H9 (cell line): Measurements from ENCODE around the gene HCFC1. TPM values are rescaled to one million over a fixed set of nuclear protein-coding genes. Genes with fewer than 3 reads are reported as not detected.

ENCODE experiments used
- DNase-seq: peaks from one replicate; pipeline ENCODE4 v3.0.0-alpha.2; 2017
- H2AFZ ChIP-seq: one replicate; pipeline ENCODE4 v1.6.1; 2013; ENCODE audit warnings: mild to moderate bottlenecking, low read length, control low read depth, moderate library complexity
- H2AK5ac ChIP-seq: 2 replicates; pipeline ENCODE4 v1.6.1; 2013; ENCODE audit warnings: low read length, control low read depth, mixed read lengths; ENCODE audit not compliant: insufficient read length
- H2BK120ac ChIP-seq: one replicate; pipeline ENCODE4 v1.6.1; 2013; ENCODE audit warnings: low read depth, mild to moderate bottlenecking, low read length, control low read depth, inconsistent platforms; ENCODE audit not compliant: poor library complexity, severe bottlenecking
- H2BK12ac ChIP-seq: 2 replicates; pipeline ENCODE4 v1.6.1; 2013; ENCODE audit warnings: low read length, control low read depth, mixed read lengths, low read depth; ENCODE audit not compliant: insufficient read length
- H2BK15ac ChIP-seq: 2 replicates; pipeline ENCODE4 v1.6.1; 2013; ENCODE audit warnings: low read depth, low read length, control low read depth
- H2BK20ac ChIP-seq: one replicate; pipeline ENCODE4 v1.6.1; 2013; ENCODE audit warnings: low read depth, mild to moderate bottlenecking, low read length, control low read depth, inconsistent platforms; ENCODE audit not compliant: poor library complexity, severe bottlenecking
- H2BK5ac ChIP-seq: 2 replicates; pipeline ENCODE4 v1.6.1; 2013; ENCODE audit warnings: low read length, control low read depth, mixed read lengths; ENCODE audit not compliant: insufficient read length
- H3K14ac ChIP-seq: 2 replicates; pipeline ENCODE4 v1.6.1; 2013; ENCODE audit warnings: low read length, control low read depth; ENCODE audit not compliant: insufficient read depth
- H3K18ac ChIP-seq: 2 replicates; pipeline ENCODE4 v1.6.1; 2013; ENCODE audit warnings: low read depth, mild to moderate bottlenecking, mixed read lengths, low read length, control low read depth; ENCODE audit not compliant: insufficient read length
- H3K23ac ChIP-seq: 2 replicates; pipeline ENCODE4 v1.6.1; 2013; ENCODE audit warnings: low read length, control low read depth, mixed read lengths, low read depth; ENCODE audit not compliant: insufficient read length
- H3K23me2 ChIP-seq: 2 replicates; pipeline ENCODE4 v1.6.1; 2013; ENCODE audit warnings: low read depth, mild to moderate bottlenecking, mixed read lengths, low read length, control low read depth; ENCODE audit not compliant: insufficient read length, poor library complexity, severe bottlenecking
- H3K27ac ChIP-seq: 2 replicates; pipeline ENCODE4 v1.5.1; 2013; ENCODE audit warnings: low read length, control low read depth, mixed read lengths, low read depth; ENCODE audit not compliant: insufficient read length
- H3K27me3 ChIP-seq: 2 replicates; pipeline ENCODE4 v1.6.1; 2013; ENCODE audit warnings: low read length, control low read depth, inconsistent platforms; ENCODE audit not compliant: insufficient read depth
- H3K4ac ChIP-seq: 2 replicates; pipeline ENCODE4 v1.6.1; 2013; ENCODE audit warnings: low read depth, mild to moderate bottlenecking, control low read depth, inconsistent platforms, low read length, moderate library complexity
- H3K4me1 ChIP-seq: 2 replicates; pipeline ENCODE4 v1.6.1; 2013; ENCODE audit warnings: low read length, control low read depth, inconsistent platforms; ENCODE audit not compliant: insufficient read depth
- H3K4me2 ChIP-seq: 2 replicates; pipeline ENCODE4 v1.6.1; 2013; ENCODE audit warnings: low read length, control low read depth, mixed read lengths; ENCODE audit not compliant: insufficient read length, insufficient read depth
- H3K56ac ChIP-seq: 2 replicates; pipeline ENCODE4 v1.6.1; 2013; ENCODE audit warnings: low read depth, mild to moderate bottlenecking, mixed read lengths, low read length, control low read depth; ENCODE audit not compliant: insufficient read length
- H3K79me1 ChIP-seq: 2 replicates; pipeline ENCODE4 v1.6.1; 2013; ENCODE audit warnings: low read depth, mild to moderate bottlenecking, moderate library complexity, low read length, control low read depth, inconsistent platforms; ENCODE audit not compliant: insufficient read depth, poor library complexity, severe bottlenecking
- H3K79me2 ChIP-seq: 2 replicates; pipeline ENCODE4 v1.6.1; 2013; ENCODE audit warnings: low read length, control low read depth, inconsistent platforms; ENCODE audit not compliant: insufficient read depth
- H3K9ac ChIP-seq: 2 replicates; pipeline ENCODE4 v1.6.1; 2013; ENCODE audit warnings: low read length, control low read depth, mixed read lengths; ENCODE audit not compliant: insufficient read length; ENCODE audit errors: extremely low read depth
- H3K9me3 ChIP-seq: one replicate; pipeline ENCODE4 v1.6.1; 2013; ENCODE audit warnings: low read depth, low read length, inconsistent platforms; ENCODE audit not compliant: control insufficient read depth
- H3T11ph ChIP-seq: one replicate; pipeline ENCODE4 v1.6.1; 2013; ENCODE audit warnings: mild to moderate bottlenecking, low read length, control low read depth, inconsistent platforms
- H4K20me1 ChIP-seq: one replicate; pipeline ENCODE4 v1.6.1; 2013; ENCODE audit not compliant: control insufficient read depth, insufficient read length, insufficient read depth
- H4K5ac ChIP-seq: 2 replicates; pipeline ENCODE4 v1.6.1; 2013; ENCODE audit warnings: low read depth, mild to moderate bottlenecking, mixed read lengths, low read length, control low read depth; ENCODE audit not compliant: insufficient read length
- H4K8ac ChIP-seq: replicated peaks from 2 replicates; pipeline ENCODE4 v1.6.1; 2013; ENCODE audit warnings: low read length, control low read depth, mixed read lengths, low read depth; ENCODE audit not compliant: insufficient read length
- H4K91ac ChIP-seq: 2 replicates; pipeline ENCODE4 v1.6.1; 2013; ENCODE audit warnings: low read depth, mild to moderate bottlenecking, moderate library complexity, mixed read lengths, low read length, control low read depth; ENCODE audit not compliant: insufficient read length
- H3K27ac Mint-ChIP-seq, 3 experiments: 2 replicates in 2 of 3; 3 replicates in 1 of 3; pipeline ENCODE4 v1.8.0; 2020 to 2021; ENCODE audit warnings: mixed read lengths in 3 of 3, mild to moderate bottlenecking in 1 of 3, moderate library complexity in 1 of 3
- H3K27me3 Mint-ChIP-seq: 2 replicates; pipeline ENCODE4 v1.8.0; 2021; ENCODE audit warnings: low read depth, mild to moderate bottlenecking, moderate library complexity, mixed read lengths
- H3K36me3 Mint-ChIP-seq, 3 experiments: 2 replicates in 2 of 3; 3 replicates in 1 of 3; pipeline ENCODE4 v1.8.0; 2020 to 2021; ENCODE audit warnings: low read depth in 3 of 3, mixed read lengths in 3 of 3; ENCODE audit not compliant: insufficient read depth in 1 of 3
- H3K4me1 Mint-ChIP-seq, 2 experiments: 2 replicates each; pipeline ENCODE4 v1.8.0; 2020; ENCODE audit warnings: mixed read lengths in 2 of 2
- H3K4me3 Mint-ChIP-seq, 2 experiments: 2 replicates in 1 of 2; 3 replicates in 1 of 2; pipeline ENCODE4 v1.8.0; 2020 to 2021; ENCODE audit warnings: mild to moderate bottlenecking in 2 of 2, mixed read lengths in 2 of 2, moderate library complexity in 1 of 2
- H3K9me3 Mint-ChIP-seq, 2 experiments: 2 replicates in 1 of 2; 3 replicates in 1 of 2; pipeline ENCODE4 v1.8.0; 2020; ENCODE audit warnings: mild to moderate bottlenecking in 2 of 2, mixed read lengths in 2 of 2, moderate library complexity in 1 of 2
- WGBS: extraction: QIAGEN DNeasy Blood & Tissue Kit; methylation state at CpG from one replicate; pipeline ENCODE4 v1.1.7; 2013; ENCODE audit warnings: missing lambda C conversion rate, low lambda C conversion rate, mixed read lengths; ENCODE audit not compliant: insufficient read length; ENCODE audit errors: extremely low coverage; 5-methylcytosine and 5-hydroxymethylcytosine counted together
- total RNA-seq: library from RNA; stranded (reverse); gene quantifications from 2 replicates; pipeline ENCODE4 v1.2.1, GENCODE V29; 2021
- TF ChIP-seq, protein P1 (sequence below): fragments of 200-600 bp; sonication (generic); conservative IDR thresholded peaks from 3 replicates; pipeline ENCODE4 v1.8.0; 2021; ENCODE audit warnings: antibody characterized with exemption, mild to moderate bottlenecking

The HCFC1 gene
- total RNA-seq, 1 experiment from 2014 or later, result 144 TPM

GRCh38 chrX:153913701-153914100, 57.9 kb downstream of the HCFC1 start:
- Histone ChIP-seq H3K23ac (no peak overlapping the region), H4K8ac (no peak overlapping the region), H3K27me3 (no peaks in the 10 kb centered on the region), H4K91ac (no peak overlapping the region), H3K27ac (no peak overlapping the region), H3K14ac (no peak overlapping the region), H3K56ac (no peak overlapping the region), H2BK15ac (no peak overlapping the region), H3K4me1 (no peaks in the 10 kb centered on the region), H2BK120ac (no peak overlapping the region), H3K4ac (no peak overlapping the region), H4K5ac (no peak overlapping the region), H3K9ac (no peak overlapping the region), H3K79me1 (no peaks in the 10 kb centered on the region), H2BK5ac (no peak overlapping the region), H3K18ac (no peak overlapping the region), H3K23me2 (no peaks in the 10 kb centered on the region), H3T11ph (no peak overlapping the region), H3K9me3 (peaks cover 20% of the 10 kb centered on the region), H4K20me1 (no peaks in the 10 kb centered on the region), H2AFZ (no peak overlapping the region), H3K79me2 (no peaks in the 10 kb centered on the region), H2AK5ac (no peak overlapping the region), H2BK20ac (no peak overlapping the region), H3K4me2 (no peak overlapping the region), H2BK12ac (no peak overlapping the region)
- no peak overlapping the region for H3K4me3 Mint-ChIP-seq
- no peak overlapping the region for H3K27ac Mint-ChIP-seq
- peaks cover 59 to 68% of the 10 kb centered on the region in 2 experiments for H3K9me3 Mint-ChIP-seq
- no CpG with 5 or more reads among the region's 17 CpGs for WGBS
- no peak for DNase-seq
- H3K4me1 Mint-ChIP-seq, result 0 out of 4 replicates have a peak, but pooled peaks cover 0 to 3% of the 10 kb centered on the region in 2 experiments
- H3K27me3 Mint-ChIP-seq, result no peaks in the 10 kb centered on the region
- TF ChIP-seq, protein P1, sequence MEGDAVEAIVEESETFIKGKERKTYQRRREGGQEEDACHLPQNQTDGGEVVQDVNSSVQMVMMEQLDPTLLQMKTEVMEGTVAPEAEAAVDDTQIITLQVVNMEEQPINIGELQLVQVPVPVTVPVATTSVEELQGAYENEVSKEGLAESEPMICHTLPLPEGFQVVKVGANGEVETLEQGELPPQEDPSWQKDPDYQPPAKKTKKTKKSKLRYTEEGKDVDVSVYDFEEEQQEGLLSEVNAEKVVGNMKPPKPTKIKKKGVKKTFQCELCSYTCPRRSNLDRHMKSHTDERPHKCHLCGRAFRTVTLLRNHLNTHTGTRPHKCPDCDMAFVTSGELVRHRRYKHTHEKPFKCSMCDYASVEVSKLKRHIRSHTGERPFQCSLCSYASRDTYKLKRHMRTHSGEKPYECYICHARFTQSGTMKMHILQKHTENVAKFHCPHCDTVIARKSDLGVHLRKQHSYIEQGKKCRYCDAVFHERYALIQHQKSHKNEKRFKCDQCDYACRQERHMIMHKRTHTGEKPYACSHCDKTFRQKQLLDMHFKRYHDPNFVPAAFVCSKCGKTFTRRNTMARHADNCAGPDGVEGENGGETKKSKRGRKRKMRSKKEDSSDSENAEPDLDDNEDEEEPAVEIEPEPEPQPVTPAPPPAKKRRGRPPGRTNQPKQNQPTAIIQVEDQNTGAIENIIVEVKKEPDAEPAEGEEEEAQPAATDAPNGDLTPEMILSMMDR, result no peak
- H3K36me3 Mint-ChIP-seq, result peaks cover 11 to 48% (median 29%) of the 10 kb centered on the region in 3 experiments
